PC-3 (cell line): Measurements from ENCODE around the gene SHISAL2A. TPM values are rescaled to one million over a fixed set of nuclear protein-coding genes. Genes with fewer than 3 reads are reported as not detected.

Experiments used
- ATAC-seq: fragments of 200-7000 bp; cut with Tn5 transposase; 2 replicates; pipeline ENCODE4 v1.9.1; 2020; ENCODE audit warnings: mild to moderate bottlenecking, moderate library complexity
- BruUV-seq: library from RNA; stranded (reverse); fragments of 400-500 nt; replicated peaks from 2 replicates; lab custom pipeline; 2021; lab: Mats Ljungman, UMichigan
- CTCF ChIA-PET: fragments of 300-600 bp; sonication (Branson Sonifier 250); formaldehyde crosslinking; loops from one replicate; lab custom pipeline; 2022; ENCODE audit warnings: antibody characterized with exemption; lab: Charles Lee
- POLR2A ChIA-PET: fragments of 300-600 bp; sonication (Branson Sonifier 250); formaldehyde crosslinking; loops from one replicate; lab custom pipeline; 2022; ENCODE audit warnings: antibody characterized with exemption; ENCODE audit not compliant: unreplicated experiment; lab: Charles Lee
- DNase-seq: peaks from one replicate; pipeline ENCODE4 v3.0.0-alpha.2; 2015
- H2AFZ ChIP-seq: fragments of 300-600 bp; sonication (generic); 2 replicates; pipeline ENCODE4 v1.6.0; 2016; ENCODE audit warnings: antibody characterized with exemption, low read length
- H3F3A ChIP-seq: fragments of 300-600 bp; sonication (generic); one replicate; pipeline ENCODE4 v1.6.0; 2017; ENCODE audit warnings: antibody characterized with exemption, low read length, control low read depth, mild to moderate bottlenecking; ENCODE audit not compliant: unreplicated experiment
- H3K27ac ChIP-seq: fragments of 300-600 bp; sonication (generic); 2 replicates; pipeline ENCODE4 v1.5.1; 2016; ENCODE audit warnings: mild to moderate bottlenecking, low read length
- H3K27me3 ChIP-seq: fragments of 300-600 bp; sonication (generic); 2 replicates; pipeline ENCODE4 v1.6.1; 2016; ENCODE audit warnings: low read length, mixed read lengths
- H3K36me3 ChIP-seq: fragments of 300-600 bp; sonication (generic); 2 replicates; pipeline ENCODE4 v1.6.1; 2016; ENCODE audit warnings: low read depth, mixed run types, low read length, mixed read lengths
- H3K4me1 ChIP-seq: fragments of 300-600 bp; sonication (generic); 2 replicates; pipeline ENCODE4 v1.5.1; 2016; ENCODE audit warnings: low read length; ENCODE audit not compliant: insufficient read depth
- H3K4me2 ChIP-seq: fragments of 300-600 bp; sonication (generic); 2 replicates; pipeline ENCODE4 v1.6.0; 2016; ENCODE audit warnings: low read length
- H3K4me3 ChIP-seq: fragments of 300-600 bp; sonication (generic); 2 replicates; pipeline ENCODE4 v1.5.1; 2016; ENCODE audit warnings: mild to moderate bottlenecking, low read length, mixed read lengths
- H3K79me2 ChIP-seq: fragments of 300-600 bp; sonication (generic); 2 replicates; pipeline ENCODE4 v1.6.1; 2017; ENCODE audit warnings: low read length, mixed read lengths
- H3K9ac ChIP-seq: fragments of 300-600 bp; sonication (generic); 2 replicates; pipeline ENCODE4 v1.6.0; 2016; ENCODE audit warnings: mild to moderate bottlenecking, low read length
- H3K9me2 ChIP-seq: fragments of 300-600 bp; sonication (generic); replicated peaks from 2 replicates; pipeline ENCODE4 v1.6.1; 2016; ENCODE audit warnings: mixed run types, low read length, mixed read lengths
- H3K9me3 ChIP-seq: fragments of 300-600 bp; sonication (generic); 2 replicates; pipeline ENCODE4 v1.6.1; 2016; ENCODE audit warnings: low read length, mixed read lengths
- H4K20me1 ChIP-seq: fragments of 300-600 bp; sonication (generic); 2 replicates; pipeline ENCODE4 v1.6.1; 2016; ENCODE audit warnings: low read length, mixed read lengths
- EZH2 ChIP-seq: fragments of 300-600 bp; sonication (generic); IDR thresholded peaks from one replicate; pipeline ENCODE4 v1.6.1; 2017; ENCODE audit warnings: antibody characterized with exemption, mild to moderate bottlenecking, low read length; ENCODE audit not compliant: unreplicated experiment
- EZH2phosphoT487 ChIP-seq: fragments of 300-600 bp; sonication (generic); IDR thresholded peaks from 2 replicates; pipeline ENCODE4 v1.6.1; 2018; ENCODE audit warnings: mild to moderate bottlenecking, antibody characterized with exemption, low read length, borderline replicate concordance
- intact Hi-C: fragments of 100-400 bp; cut with micrococcal nuclease; formaldehyde crosslinking; loops from 2 replicates; pipeline ENCODE4 v1.9.0; 2023
- total RNA-seq: library from RNA; depleted of rRNA; stranded (reverse); fragments of >200 nt; gene quantifications from 2 replicates; pipeline ENCODE4 v1.2.3, GENCODE V29; 2014
- TF ChIP-seq, protein P1 (sequence below): fragments of 300-600 bp; sonication (generic); conservative IDR thresholded peaks from 2 replicates; pipeline ENCODE4 v1.5.1; 2017; ENCODE audit warnings: antibody characterized with exemption, low read depth, mild to moderate bottlenecking, low read length

SHISAL2A gene
- total RNA-seq, 1 experiment from 2014 or later: not detected

DNA sequence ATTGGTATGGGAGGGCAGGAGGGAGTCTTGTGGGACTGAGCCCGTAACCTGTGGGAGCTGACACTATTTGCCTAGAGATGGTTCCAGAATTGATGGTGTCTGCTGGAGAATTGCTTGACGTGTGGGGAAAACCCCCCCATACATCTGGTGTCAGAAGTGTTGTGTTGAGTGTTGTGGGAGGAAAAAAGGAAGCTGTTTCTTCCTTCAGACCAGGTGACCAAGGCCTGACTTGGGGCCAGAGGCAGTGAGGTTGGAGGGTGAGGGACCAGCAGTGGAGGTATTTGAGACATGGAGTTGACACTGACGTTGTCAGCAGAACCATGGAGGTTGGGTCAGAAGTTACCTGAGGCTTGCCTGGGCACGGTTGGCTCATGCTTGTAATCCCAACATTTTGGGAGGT is 8.3 kb downstream of the SHISAL2A start:
- H3K4me1 ChIP-seq: no peaks in the 10 kb centered on the region
- ATAC-seq (no peak), DNase-seq (no peak)
- H3K9me2 ChIP-seq: no peaks in the 10 kb centered on the region
- no peak overlapping the region for H3K4me2 ChIP-seq
- no peaks in the 10 kb centered on the region for H3K79me2 ChIP-seq
- no peak overlapping the region for H2AFZ ChIP-seq
- no peak overlapping the region for H3K27ac ChIP-seq
- TF ChIP-seq EZH2phosphoT487: no peak
- TF ChIP-seq, protein P1, sequence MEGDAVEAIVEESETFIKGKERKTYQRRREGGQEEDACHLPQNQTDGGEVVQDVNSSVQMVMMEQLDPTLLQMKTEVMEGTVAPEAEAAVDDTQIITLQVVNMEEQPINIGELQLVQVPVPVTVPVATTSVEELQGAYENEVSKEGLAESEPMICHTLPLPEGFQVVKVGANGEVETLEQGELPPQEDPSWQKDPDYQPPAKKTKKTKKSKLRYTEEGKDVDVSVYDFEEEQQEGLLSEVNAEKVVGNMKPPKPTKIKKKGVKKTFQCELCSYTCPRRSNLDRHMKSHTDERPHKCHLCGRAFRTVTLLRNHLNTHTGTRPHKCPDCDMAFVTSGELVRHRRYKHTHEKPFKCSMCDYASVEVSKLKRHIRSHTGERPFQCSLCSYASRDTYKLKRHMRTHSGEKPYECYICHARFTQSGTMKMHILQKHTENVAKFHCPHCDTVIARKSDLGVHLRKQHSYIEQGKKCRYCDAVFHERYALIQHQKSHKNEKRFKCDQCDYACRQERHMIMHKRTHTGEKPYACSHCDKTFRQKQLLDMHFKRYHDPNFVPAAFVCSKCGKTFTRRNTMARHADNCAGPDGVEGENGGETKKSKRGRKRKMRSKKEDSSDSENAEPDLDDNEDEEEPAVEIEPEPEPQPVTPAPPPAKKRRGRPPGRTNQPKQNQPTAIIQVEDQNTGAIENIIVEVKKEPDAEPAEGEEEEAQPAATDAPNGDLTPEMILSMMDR: no peak
- TF ChIP-seq EZH2: no peak
- no peaks in the 10 kb centered on the region for H3K9me3 ChIP-seq
- H3K4me3 ChIP-seq: no peak overlapping the region
- H3F3A ChIP-seq: no peaks in the 10 kb centered on the region
- H3K27me3 ChIP-seq: no peaks in the 10 kb centered on the region
- no TSS peak for BruUV-seq
- POLR2A ChIA-PET: no interaction called here
- H3K36me3 ChIP-seq: no peaks in the 10 kb centered on the region
- H3K9ac ChIP-seq: no peak overlapping the region
- CTCF ChIA-PET: no interaction called here
- no peaks in the 10 kb centered on the region for H4K20me1 ChIP-seq
- intact Hi-C loops: no loop called here

DNA sequence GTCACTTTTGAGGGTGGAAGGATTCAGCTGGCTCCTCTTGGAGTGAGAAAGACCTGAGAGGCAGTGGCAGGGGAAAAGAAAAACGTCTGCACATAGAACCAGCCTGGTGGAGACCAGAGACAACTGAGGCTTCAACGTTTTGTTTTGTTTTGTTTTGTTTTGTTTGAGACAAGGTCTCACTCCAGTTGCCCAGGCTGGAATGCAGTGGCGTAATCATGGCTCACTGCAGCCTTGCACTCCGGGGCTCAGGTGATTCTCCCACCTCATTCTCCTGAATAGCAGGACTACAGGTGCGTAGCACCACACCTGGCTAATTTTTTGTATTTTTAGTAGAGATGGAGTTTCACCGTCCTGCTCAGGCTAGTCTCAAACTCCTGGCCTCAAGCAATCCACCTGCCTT is 12.3 kb downstream of the SHISAL2A start:
- DNase-seq (no peak), ATAC-seq (no peak)
- intact Hi-C loops: no loop called here
- Histone ChIP-seq H4K20me1 (no peaks in the 10 kb centered on the region), H3K4me1 (no peaks in the 10 kb centered on the region), H3F3A (no peaks in the 10 kb centered on the region), H3K4me2 (no peak overlapping the region), H2AFZ (no peak overlapping the region), H3K27ac (no peak overlapping the region), H3K4me3 (no peak overlapping the region), H3K36me3 (no peaks in the 10 kb centered on the region), H3K9me3 (no peaks in the 10 kb centered on the region), H3K27me3 (no peaks in the 10 kb centered on the region), H3K9ac (no peak overlapping the region), H3K79me2 (no peaks in the 10 kb centered on the region), H3K9me2 (no peaks in the 10 kb centered on the region)
- no TSS peak for BruUV-seq
- POLR2A ChIA-PET: no interaction called here
- TF ChIP-seq EZH2phosphoT487 (no peak), EZH2 (no peak)
- TF ChIP-seq, protein P1: no peak
- CTCF ChIA-PET: no interaction called here

DNA sequence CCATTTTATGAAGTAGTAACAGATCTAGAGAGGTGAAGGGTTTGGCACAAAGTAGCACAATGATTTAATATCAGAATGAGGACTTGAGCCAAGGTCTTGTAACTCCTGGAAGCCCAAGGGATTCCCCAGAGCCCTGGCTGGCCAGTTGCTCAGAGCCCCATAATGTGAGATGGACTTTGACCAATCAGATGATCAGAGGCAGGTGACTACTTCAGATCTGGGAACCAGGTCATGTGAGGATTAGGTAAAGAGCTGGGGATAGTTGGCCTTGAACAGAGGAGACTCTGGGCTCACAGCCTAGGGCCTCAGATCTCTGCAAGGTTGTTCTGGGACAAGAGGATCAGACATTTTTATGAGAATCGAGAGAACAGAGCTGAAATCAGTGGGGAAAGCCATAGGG is 18.9 kb downstream of the SHISAL2A start:
- no peaks in the 10 kb centered on the region for H3K4me1 ChIP-seq
- no peak overlapping the region for H3K9ac ChIP-seq
- H3F3A ChIP-seq: no peaks in the 10 kb centered on the region
- no peak overlapping the region for H3K4me3 ChIP-seq
- no peaks in the 10 kb centered on the region for H3K9me3 ChIP-seq
- TF ChIP-seq EZH2phosphoT487: no peak
- no peak for TF ChIP-seq EZH2
- TF ChIP-seq, protein P1: no peak
- H3K27ac ChIP-seq: no peak overlapping the region
- DNase-seq: no peak
- no peaks in the 10 kb centered on the region for H3K27me3 ChIP-seq
- ChIA-PET POLR2A (no interaction called here), CTCF (no interaction called here)
- no peaks in the 10 kb centered on the region for H3K36me3 ChIP-seq
- ATAC-seq: no peak
- H3K79me2 ChIP-seq: no peaks in the 10 kb centered on the region
- H3K4me2 ChIP-seq: no peak overlapping the region
- no peaks in the 10 kb centered on the region for H4K20me1 ChIP-seq
- intact Hi-C loops: no loop called here
- no TSS peak for BruUV-seq
- H3K9me2 ChIP-seq: no peaks in the 10 kb centered on the region
- H2AFZ ChIP-seq: no peak overlapping the region
